Body of pancreas (tissue), 4 donors: ENCODE results near the gene RPL7L1.

ENCODE experiments used
- CTCF ChIP-seq, 7 experiments: fragments of 450-650 bp in 4 of 7; fragments of 200-600 bp in 3 of 7; sonication (generic) in 3 of 7; IDR thresholded peaks; one replicate each; pipeline ENCODE4 v1.5.1; 2016 to 2019; ENCODE audit warnings: antibody characterized with exemption in 7 of 7
- POLR2A ChIP-seq, 3 donors: fragments of 450-650 bp; IDR thresholded peaks; one replicate each; pipeline ENCODE4 v1.6.1; 2016; ENCODE audit warnings: antibody characterized with exemption in 3 of 3, mild to moderate bottlenecking in 2 of 3

- no peak for TF ChIP-seq POLR2A (IDR thresholded peaks at IDR 0.05)
- TF ChIP-seq CTCF (IDR thresholded peaks at IDR 0.05) = no peak
Measured at GRCh38 chr6:42891199-42891722, 11.8 kb downstream of the RPL7L1 start.
